HG03469 (cell line): Measurements from ENCODE around the gene PROC.
"Not testable (repeated sequence)": the region's sequence is repeated elsewhere in the genome, so short reads cannot be mapped to it uniquely, and the experiment has no call there.

Experiments used
- ATAC-seq: cut with Tn5 transposase; IDR thresholded peaks from one replicate; pipeline ENCODE4 v1.9.1; 2021; ENCODE audit warnings: mild to moderate bottlenecking, moderate library complexity, moderate number of reproducible peaks; ENCODE audit not compliant: unreplicated experiment

PROC gene

GRCh38 chr2:127425540-127426490, 7.6 kb downstream of the PROC start:
- ATAC-seq: no peak

DNA sequence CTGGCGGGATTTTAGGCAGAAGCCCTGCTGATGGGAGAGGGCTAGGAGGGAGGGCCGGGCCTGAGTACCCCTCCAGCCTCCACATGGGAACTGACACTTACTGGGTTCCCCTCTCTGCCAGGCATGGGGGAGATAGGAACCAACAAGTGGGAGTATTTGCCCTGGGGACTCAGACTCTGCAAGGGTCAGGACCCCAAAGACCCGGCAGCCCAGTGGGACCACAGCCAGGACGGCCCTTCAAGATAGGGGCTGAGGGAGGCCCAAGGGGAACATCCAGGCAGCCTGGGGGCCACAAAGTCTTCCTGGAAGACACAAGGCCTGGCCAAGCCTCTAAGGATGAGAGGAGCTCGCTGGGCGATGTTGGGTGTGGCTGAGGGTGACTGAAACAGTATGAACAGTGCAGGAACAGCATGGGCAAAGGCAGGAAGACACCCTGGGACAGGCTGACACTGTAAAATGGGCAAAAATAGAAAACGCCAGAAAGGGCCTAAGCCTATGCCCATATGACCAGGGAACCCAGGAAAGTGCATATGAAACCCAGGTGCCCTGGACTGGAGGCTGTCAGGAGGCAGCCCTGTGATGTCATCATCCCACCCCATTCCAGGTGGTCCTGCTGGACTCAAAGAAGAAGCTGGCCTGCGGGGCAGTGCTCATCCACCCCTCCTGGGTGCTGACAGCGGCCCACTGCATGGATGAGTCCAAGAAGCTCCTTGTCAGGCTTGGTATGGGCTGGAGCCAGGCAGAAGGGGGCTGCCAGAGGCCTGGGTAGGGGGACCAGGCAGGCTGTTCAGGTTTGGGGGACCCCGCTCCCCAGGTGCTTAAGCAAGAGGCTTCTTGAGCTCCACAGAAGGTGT, 8.5 kb downstream of the PROC start:
- ATAC-seq: no peak

- ATAC-seq: no peak
Observed at GRCh38 chr2:127427376-127428056, 9.3 kb downstream of the PROC start.

DNA sequence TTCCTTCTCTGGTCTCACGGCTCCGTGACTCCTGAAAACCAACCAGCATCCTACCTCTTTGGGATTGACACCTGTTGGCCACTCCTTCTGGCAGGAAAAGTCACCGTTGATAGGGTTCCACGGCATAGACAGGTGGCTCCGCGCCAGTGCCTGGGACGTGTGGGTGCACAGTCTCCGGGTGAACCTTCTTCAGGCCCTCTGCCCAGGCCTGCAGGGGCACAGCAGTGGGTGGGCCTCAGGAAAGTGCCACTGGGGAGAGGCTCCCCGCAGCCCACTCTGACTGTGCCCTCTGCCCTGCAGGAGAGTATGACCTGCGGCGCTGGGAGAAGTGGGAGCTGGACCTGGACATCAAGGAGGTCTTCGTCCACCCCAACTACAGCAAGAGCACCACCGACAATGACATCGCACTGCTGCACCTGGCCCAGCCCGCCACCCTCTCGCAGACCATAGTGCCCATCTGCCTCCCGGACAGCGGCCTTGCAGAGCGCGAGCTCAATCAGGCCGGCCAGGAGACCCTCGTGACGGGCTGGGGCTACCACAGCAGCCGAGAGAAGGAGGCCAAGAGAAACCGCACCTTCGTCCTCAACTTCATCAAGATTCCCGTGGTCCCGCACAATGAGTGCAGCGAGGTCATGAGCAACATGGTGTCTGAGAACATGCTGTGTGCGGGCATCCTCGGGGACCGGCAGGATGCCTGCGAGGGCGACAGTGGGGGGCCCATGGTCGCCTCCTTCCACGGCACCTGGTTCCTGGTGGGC, 10.0 kb downstream of the PROC start:
- no peak for ATAC-seq

GRCh38 chr2:127428815-127429109, 10.5 kb downstream of the PROC start:
- ATAC-seq: no peak

GRCh38 chr2:127429291-127429690, 11.1 kb downstream of the PROC start:
- ATAC-seq: no peak

GRCh38 chr2:127429844-127430425, 11.7 kb downstream of the PROC start:
- no peak for ATAC-seq

GRCh38 chr2:127431408-127432023, 13.3 kb downstream of the PROC start:
- no peak for ATAC-seq

DNA sequence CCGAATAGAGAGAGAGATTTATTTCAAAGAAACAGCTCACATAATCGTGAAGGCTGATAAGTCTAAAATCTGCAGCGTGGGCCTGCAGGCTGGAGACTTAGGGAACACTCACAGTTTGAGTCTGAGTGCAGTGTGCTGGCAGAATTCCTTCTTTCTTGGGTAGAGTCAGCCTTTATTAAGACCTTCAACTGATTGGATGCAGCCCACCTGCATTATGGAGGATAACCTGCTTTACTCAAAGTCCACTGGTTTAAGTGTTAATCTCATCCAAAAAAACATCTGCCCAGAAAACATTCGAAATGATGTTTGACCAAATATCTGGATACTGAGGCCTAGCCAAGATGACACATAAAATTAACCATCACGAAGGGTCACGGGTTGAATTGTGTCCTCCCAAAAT, 16.3 kb downstream of the PROC start:
- ATAC-seq: no peak

- no peak for ATAC-seq
Observed at GRCh38 chr2:127437056-127437455, 18.8 kb downstream of the PROC start.

GRCh38 chr2:127437781-127438726, 19.8 kb downstream of the PROC start:
- no peak for ATAC-seq

DNA sequence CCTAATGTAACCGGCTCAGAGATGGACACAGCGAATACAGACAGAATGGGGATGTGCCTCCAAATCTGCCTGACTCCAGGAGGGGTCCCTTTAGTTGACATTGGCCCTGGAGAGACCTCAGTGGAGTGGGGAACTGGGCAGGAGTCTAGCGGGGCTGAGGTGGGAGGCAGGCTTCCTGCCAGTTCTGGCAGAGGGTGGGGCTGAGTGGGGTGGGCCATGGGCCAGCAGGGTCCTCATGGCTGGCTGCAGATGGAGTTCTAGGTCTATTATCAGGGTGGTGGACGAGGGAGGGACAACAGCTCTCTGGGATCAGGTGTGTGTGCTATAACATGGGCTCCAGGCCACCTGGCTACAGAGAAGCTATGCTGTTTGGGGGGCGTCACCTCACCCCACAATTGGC, 21.1 kb downstream of the PROC start:
- no peak for ATAC-seq

GRCh38 chr2:127448526-127448925, 30.3 kb downstream of the PROC start:
- no peak for ATAC-seq

DNA sequence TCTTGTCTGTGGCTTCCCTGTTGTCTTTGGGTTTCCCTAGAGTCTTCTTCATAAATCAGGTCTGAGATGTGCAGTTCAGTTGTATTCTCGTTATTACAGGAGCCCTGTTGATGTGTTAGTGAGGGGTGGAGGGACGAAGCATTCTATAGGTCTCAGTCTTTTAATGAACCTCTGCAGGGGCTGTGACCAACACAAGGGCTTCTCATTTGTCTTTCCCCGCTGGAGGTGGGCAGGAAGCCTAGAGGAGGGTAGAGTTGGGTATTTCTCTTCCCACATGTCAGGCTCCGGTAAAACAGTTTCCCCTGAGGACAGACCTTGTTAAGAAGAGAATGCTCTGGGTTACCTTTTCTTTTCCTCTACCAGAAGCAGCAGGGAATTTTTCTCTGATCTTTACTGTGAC, 31.2 kb downstream of the PROC start:
- ATAC-seq: no peak

GRCh38 chr2:127449898-127450297, 31.7 kb downstream of the PROC start:
- no peak for ATAC-seq

- ATAC-seq: no peak
Observed at GRCh38 chr2:127451981-127452380, 33.8 kb downstream of the PROC start.

DNA sequence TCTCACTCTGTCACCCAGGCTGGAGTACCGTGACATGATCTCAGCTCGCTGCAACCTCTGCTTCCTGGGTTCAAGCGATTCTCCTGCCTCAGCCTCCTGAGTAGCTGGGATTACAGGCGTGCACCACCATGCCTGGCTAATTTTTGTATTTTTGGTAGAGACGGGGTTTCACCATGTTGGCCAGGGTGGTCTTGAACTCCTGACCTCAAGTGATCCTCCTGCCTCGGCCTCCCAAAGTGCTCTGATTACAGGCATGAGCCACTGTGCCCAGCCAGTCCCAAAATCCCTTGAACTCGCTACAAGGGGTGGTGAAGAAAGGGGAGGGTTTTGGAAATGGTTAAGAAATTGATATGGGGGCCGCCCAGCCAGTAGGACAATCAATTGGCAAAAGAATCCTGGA, 34.2 kb downstream of the PROC start:
- not testable (repeated sequence) for ATAC-seq

- ATAC-seq: no peak
Observed at GRCh38 chr2:127453013-127453391, 34.8 kb downstream of the PROC start.
